HepG2 (cell line): ENCODE results near the gene THADA. TPM values are rescaled to one million over a fixed set of nuclear protein-coding genes. Genes with fewer than 3 reads are reported as not detected.

Source experiments
- BCL6 ChIP-seq: IDR thresholded peaks from 2 replicates; pipeline ENCODE4 v1.6.1; 2016; ENCODE audit warnings: missing genetic modification reagents, missing compliant biosample characterization
- E2F2 ChIP-seq: sonication (generic); formaldehyde crosslinking; IDR thresholded peaks from 2 replicates; pipeline ENCODE4 v1.4.0; 2020; ENCODE audit warnings: missing genetic modification reagents, borderline replicate concordance
- FOSL2 ChIP-seq: sonication (generic); formaldehyde crosslinking; IDR thresholded peaks from 2 replicates; pipeline ENCODE4 v1.4.0; 2020; ENCODE audit warnings: missing genetic modification reagents
- FOXA3 ChIP-seq: IDR thresholded peaks from 2 replicates; pipeline ENCODE4 v1.6.1; 2016; ENCODE audit warnings: missing genetic modification reagents, missing compliant biosample characterization
- FOXJ3 ChIP-seq: sonication (generic); formaldehyde crosslinking; IDR thresholded peaks from 2 replicates; pipeline ENCODE4 v1.4.0; 2020; ENCODE audit warnings: missing genetic modification reagents, mild to moderate bottlenecking, borderline replicate concordance
- GFI1 ChIP-seq: sonication (generic); formaldehyde crosslinking; IDR thresholded peaks from 2 replicates; pipeline ENCODE4 v1.5.0; 2020; ENCODE audit warnings: missing genetic modification reagents, mild to moderate bottlenecking, borderline replicate concordance
- HCFC1 ChIP-seq: fragments of 150-350 bp; IDR thresholded peaks from 2 replicates; pipeline ENCODE4 v1.6.1; 2014; ENCODE audit warnings: low read depth, low read length
- KDM2A ChIP-seq: sonication (generic); formaldehyde crosslinking; IDR thresholded peaks from 2 replicates; pipeline ENCODE4 v1.4.0; 2020; ENCODE audit warnings: low read depth, missing genetic modification reagents, borderline replicate concordance
- MEIS1 ChIP-seq: sonication (generic); formaldehyde crosslinking; IDR thresholded peaks from 2 replicates; pipeline ENCODE4 v1.9.0; 2021; ENCODE audit warnings: mild to moderate bottlenecking, missing genetic modification reagents, moderate library complexity, borderline replicate concordance
- MIXL1 ChIP-seq: IDR thresholded peaks from 2 replicates; pipeline ENCODE4 v1.6.1; 2016
- NR2F2 ChIP-seq: IDR thresholded peaks from 2 replicates; pipeline ENCODE4 v1.6.1; 2012; ENCODE audit warnings: low read depth, inconsistent platforms, borderline replicate concordance
- PHF5A ChIP-seq: IDR thresholded peaks from one replicate; pipeline ENCODE4 v1.6.1; 2018; ENCODE audit warnings: low read depth, missing genetic modification reagents; ENCODE audit not compliant: unreplicated experiment
- PPARG ChIP-seq: conservative IDR thresholded peaks from 2 replicates; pipeline ENCODE4 v1.6.1; 2016; ENCODE audit warnings: missing biosample characterization, missing genetic modification reagents
- TBX2 ChIP-seq: sonication (generic); formaldehyde crosslinking; IDR thresholded peaks from 2 replicates; pipeline ENCODE4 v1.5.0; 2020; ENCODE audit warnings: missing genetic modification reagents, mild to moderate bottlenecking, borderline replicate concordance
- TCF7L2 ChIP-seq: IDR thresholded peaks from 2 replicates; pipeline ENCODE4 v1.6.1; 2011; ENCODE audit warnings: mild to moderate bottlenecking, low read depth, low read length, moderate library complexity
- THAP11 ChIP-seq: IDR thresholded peaks from 2 replicates; pipeline ENCODE4 v1.6.1; 2016; ENCODE audit warnings: missing biosample characterization, missing genetic modification reagents
- ZNF574 ChIP-seq: sonication (generic); formaldehyde crosslinking; IDR thresholded peaks from 2 replicates; pipeline ENCODE4 v1.4.0; 2020; ENCODE audit warnings: missing genetic modification reagents
- ZNF710 ChIP-seq: sonication (generic); formaldehyde crosslinking; IDR thresholded peaks from 2 replicates; pipeline ENCODE4 v1.5.0; 2020; ENCODE audit warnings: mild to moderate bottlenecking, missing genetic modification reagents, borderline replicate concordance
- polyA plus RNA-seq, 8 experiments: library from polyadenylated mRNA; depleted of rRNA in 3 of 8; stranded (reverse) in 7 of 8; unstranded in 1 of 8; fragments of >200 nt; fragmentation: Illumina TruSeq in 4 of 8; extraction: Trizol in 4 of 8; gene quantifications; 2 replicates each; pipeline versions ENCODE4 v1.2.1 to v1.2.3, GENCODE V29; 2011 to 2016; ENCODE audit warnings: low read depth in 4 of 8, missing spikeins in 1 of 8, mixed read lengths in 1 of 8; ENCODE audit not compliant: insufficient read depth in 1 of 8
- total RNA-seq, 5 experiments: library from RNA; depleted of rRNA; stranded (reverse); fragments of >200 nt; fragmentation: Illumina TruSeq; extraction: Trizol; gene quantifications; 2 replicates each; pipeline ENCODE4 v1.2.3, GENCODE V29; 2016; ENCODE audit warnings: low read depth in 1 of 5
- TF ChIP-seq, protein P1 (sequence below): IDR thresholded peaks from 2 replicates; pipeline ENCODE4 v1.6.1; 2016; ENCODE audit warnings: low read depth, missing genetic modification reagents, missing compliant biosample characterization

THADA gene
- total and polyA plus RNA-seq, 2 of the 13 experiments (the other 11 are each of a cell fraction or from before 2014, with no cell fraction given) = 12.7 to 21.7 TPM

DNA sequence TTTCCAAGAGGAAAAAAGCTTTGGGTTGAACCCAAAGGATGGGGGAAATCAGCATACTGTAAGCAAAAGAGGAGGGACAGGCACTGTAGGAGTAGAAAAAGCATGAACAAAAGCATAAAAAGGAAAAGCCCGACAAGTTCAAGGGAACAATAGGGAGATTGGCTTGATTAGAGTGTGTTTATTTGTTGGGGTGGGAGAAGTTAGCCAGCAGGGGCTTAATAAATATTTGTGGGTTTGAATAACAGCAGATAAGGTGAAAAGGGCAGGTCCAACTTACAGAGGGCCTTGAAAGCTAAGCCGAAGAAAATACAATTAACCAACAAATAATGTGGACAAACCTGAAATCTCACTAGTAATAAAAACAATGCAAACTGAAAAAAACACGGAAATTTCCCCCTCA, 126.7 kb downstream of the THADA start (continued):
- TF ChIP-seq HCFC1 (no peak), FOSL2 (CRISPR knock-in tag) (no peak), GFI1 (CRISPR knock-in tag) (0 out of 2 replicates have a peak, but pooled peaks have one; percentile 16), ZNF574 (CRISPR knock-in tag) (no peak), MEIS1 (CRISPR knock-in tag) (no peak), NR2F2 (peak; percentile 46; the same call in 1 of the 2 replicates), FOXJ3 (CRISPR knock-in tag) (peak; percentile 73), BCL6 (CRISPR knock-in tag) (peak; percentile 54; the same call in 1 of the 2 replicates), TBX2 (CRISPR knock-in tag) (peak; percentile 59; the same call in 1 of the 2 replicates), KDM2A (CRISPR knock-in tag) (no peak), TCF7L2 (peak; percentile 58; the same call in 1 of the 2 replicates), E2F2 (no peak), FOXA3 (CRISPR knock-in tag) (peak; percentile 67), PHF5A (no peak), THAP11 (CRISPR knock-in tag) (0 out of 2 replicates have a peak, but pooled peaks have one; percentile 21), PPARG (0 out of 2 replicates have a peak, but pooled peaks have one; percentile 14), MIXL1 (CRISPR knock-in tag) (0 out of 2 replicates have a peak, but pooled peaks have one; percentile 12), ZNF710 (no peak)
- TF ChIP-seq, protein P1, sequence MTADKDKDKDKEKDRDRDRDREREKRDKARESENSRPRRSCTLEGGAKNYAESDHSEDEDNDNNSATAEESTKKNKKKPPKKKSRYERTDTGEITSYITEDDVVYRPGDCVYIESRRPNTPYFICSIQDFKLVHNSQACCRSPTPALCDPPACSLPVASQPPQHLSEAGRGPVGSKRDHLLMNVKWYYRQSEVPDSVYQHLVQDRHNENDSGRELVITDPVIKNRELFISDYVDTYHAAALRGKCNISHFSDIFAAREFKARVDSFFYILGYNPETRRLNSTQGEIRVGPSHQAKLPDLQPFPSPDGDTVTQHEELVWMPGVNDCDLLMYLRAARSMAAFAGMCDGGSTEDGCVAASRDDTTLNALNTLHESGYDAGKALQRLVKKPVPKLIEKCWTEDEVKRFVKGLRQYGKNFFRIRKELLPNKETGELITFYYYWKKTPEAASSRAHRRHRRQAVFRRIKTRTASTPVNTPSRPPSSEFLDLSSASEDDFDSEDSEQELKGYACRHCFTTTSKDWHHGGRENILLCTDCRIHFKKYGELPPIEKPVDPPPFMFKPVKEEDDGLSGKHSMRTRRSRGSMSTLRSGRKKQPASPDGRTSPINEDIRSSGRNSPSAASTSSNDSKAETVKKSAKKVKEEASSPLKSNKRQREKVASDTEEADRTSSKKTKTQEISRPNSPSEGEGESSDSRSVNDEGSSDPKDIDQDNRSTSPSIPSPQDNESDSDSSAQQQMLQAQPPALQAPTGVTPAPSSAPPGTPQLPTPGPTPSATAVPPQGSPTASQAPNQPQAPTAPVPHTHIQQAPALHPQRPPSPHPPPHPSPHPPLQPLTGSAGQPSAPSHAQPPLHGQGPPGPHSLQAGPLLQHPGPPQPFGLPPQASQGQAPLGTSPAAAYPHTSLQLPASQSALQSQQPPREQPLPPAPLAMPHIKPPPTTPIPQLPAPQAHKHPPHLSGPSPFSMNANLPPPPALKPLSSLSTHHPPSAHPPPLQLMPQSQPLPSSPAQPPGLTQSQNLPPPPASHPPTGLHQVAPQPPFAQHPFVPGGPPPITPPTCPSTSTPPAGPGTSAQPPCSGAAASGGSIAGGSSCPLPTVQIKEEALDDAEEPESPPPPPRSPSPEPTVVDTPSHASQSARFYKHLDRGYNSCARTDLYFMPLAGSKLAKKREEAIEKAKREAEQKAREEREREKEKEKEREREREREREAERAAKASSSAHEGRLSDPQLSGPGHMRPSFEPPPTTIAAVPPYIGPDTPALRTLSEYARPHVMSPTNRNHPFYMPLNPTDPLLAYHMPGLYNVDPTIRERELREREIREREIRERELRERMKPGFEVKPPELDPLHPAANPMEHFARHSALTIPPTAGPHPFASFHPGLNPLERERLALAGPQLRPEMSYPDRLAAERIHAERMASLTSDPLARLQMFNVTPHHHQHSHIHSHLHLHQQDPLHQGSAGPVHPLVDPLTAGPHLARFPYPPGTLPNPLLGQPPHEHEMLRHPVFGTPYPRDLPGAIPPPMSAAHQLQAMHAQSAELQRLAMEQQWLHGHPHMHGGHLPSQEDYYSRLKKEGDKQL (CRISPR knock-in tag) = peak; percentile 56; the same call in 1 of the 2 replicates
